Central memory CD4-positive, alpha-beta T cell (primary cell): Measurements from ENCODE around the gene EPHA2.

Experiments
- DNase-seq: peaks from one replicate; pipeline ENCODE4 v3.0.0; 2022

Gene EPHA2

GRCh38 chr1:16088996-16089395 lies 66.9 kb downstream of the EPHA2 start:
- no peak for DNase-seq

GRCh38 chr1:16088351-16088911 lies 67.4 kb downstream of the EPHA2 start:
- no peak for DNase-seq

DNA sequence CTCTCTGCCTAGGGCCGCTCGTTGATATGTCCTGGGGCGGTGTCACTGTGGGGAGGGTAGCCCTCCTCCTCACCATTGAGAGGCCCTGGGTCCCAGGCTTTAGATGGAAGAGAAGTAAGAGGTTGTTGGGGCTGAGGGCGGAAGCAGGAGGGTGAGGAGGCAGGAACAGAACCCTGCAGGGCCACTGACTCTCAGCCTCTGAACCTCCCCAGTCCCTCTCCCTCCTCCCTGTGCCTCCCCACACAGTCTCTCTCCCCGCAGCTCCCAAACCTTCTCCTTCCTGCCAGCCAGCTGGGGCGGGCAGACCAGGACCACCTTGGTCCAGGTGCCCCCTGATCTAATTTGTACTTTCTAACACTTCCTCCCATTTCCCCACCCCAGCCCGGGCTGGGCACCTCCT lies 68.1 kb downstream of the EPHA2 start:
- DNase-seq, result no peak

DNA sequence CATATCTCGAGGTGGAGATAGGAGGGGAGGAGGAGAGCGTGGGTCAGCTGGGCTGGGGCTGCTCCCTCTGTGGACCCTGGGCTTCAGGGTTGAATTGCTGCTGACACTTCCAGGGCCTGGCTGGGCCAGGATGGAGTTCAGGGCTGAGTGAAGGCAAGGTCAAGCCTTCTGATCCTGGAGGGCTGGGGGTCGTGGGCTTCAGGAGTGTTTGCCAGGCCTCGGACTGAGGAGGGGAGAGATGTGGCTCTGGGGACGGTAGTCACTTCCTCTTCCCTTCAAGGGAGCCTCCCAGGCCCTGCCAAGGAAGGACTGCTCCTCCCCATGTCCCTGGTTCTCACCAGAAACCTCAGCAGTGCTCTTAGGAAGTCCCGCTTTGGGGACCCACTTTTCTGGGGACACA lies 70.3 kb downstream of the EPHA2 start:
- no peak for DNase-seq

GRCh38 chr1:16083486-16083885 lies 72.4 kb downstream of the EPHA2 start:
- no peak for DNase-seq

- peak; percentile 33 for DNase-seq
These were observed 73.4 kb downstream of the EPHA2 start for GRCh38 chr1:16082283-16083038.

- DNase-seq, result no peak
These were observed 74.2 kb downstream of the EPHA2 start for GRCh38 chr1:16081636-16082035.

- no peak for DNase-seq
These were observed 75.3 kb downstream of the EPHA2 start for GRCh38 chr1:16080422-16081150.

GRCh38 chr1:16078925-16079656 lies 76.8 kb downstream of the EPHA2 start:
- peak; percentile 59 for DNase-seq

- DNase-seq, result no peak
These were observed 78.2 kb downstream of the EPHA2 start for GRCh38 chr1:16077406-16078245.

DNA sequence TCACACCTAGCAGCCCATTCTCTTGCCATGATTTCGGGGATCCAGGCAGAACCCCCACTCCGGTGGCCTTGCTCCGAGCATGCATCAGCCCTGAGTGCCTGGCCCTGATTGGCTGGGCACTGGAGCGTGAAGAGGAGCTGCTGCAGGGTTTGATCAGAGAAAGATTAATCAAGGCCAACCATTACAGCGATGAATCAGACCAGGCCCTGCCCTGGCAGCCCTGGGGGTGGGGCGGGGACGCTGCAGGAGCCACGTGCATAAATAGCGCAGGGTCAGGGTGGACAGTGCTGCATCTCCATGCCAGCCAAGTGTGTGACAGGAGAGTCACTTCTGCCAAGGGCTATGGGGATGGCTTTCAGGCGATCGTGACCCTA lies 79.0 kb downstream of the EPHA2 start:
- no peak for DNase-seq

- DNase-seq, result no peak
These were observed 79.6 kb downstream of the EPHA2 start for GRCh38 chr1:16076031-16076864.

DNA sequence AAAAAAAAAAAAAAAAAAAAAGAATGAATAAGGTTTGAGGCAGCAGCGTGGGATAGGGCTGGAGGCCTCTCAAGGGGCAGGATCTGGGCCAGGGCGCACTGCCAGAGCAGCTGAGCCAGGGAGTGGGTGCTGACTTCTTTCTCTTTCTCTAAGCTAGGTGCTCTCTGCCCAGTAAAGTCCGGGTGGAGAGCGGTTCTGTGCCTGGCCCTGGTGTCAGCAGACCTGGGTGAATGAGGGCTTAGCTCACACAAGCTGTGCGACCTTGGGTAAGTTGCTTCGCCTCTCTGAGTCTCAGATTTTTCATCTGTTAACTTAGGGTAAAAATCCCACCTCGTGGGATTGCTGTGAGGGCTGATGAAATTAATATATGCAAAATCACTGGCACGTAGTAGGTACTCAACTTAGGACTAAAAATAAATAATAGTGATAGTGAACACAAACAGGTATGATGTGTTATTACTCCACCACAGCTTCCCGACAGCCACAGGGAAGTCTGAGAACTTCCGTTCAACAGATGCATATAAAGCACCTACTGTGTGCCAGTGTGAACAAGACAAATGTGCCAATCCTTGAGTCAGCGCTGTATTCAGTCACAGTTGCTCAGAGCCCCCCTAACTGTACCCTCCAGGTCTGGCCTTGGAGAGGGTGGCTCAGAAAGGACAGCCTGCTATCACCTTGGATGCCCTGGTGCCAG lies 80.4 kb downstream of the EPHA2 start:
- DNase-seq, result no peak
